ENCODE measurements around the gene CACUL1. TPM values are rescaled to one million over a fixed set of nuclear protein-coding genes. Genes with fewer than 3 reads are reported as not detected.

The CACUL1 gene
- total and polyA plus RNA-seq, 9 of the 15 experiments (the other 6 are each of a cell fraction or from before 2014, with no cell fraction given) = 4.5 to 17.1 (median 13.5) TPM

- TF ChIP-seq CSDE1 (IDR thresholded peaks at IDR 0.05) (no peak), FOXA3 (CRISPR knock-in tag; conservative IDR thresholded peaks at IDR 0.05 in 1 of 2, IDR thresholded peaks at IDR 0.05 in 1 of 2) (no peak), LEF1 (IDR thresholded peaks at IDR 0.05) (no peak), HDAC8 (tag; IDR thresholded peaks at IDR 0.05) (no peak)
- TF ChIP-seq, protein P1, sequence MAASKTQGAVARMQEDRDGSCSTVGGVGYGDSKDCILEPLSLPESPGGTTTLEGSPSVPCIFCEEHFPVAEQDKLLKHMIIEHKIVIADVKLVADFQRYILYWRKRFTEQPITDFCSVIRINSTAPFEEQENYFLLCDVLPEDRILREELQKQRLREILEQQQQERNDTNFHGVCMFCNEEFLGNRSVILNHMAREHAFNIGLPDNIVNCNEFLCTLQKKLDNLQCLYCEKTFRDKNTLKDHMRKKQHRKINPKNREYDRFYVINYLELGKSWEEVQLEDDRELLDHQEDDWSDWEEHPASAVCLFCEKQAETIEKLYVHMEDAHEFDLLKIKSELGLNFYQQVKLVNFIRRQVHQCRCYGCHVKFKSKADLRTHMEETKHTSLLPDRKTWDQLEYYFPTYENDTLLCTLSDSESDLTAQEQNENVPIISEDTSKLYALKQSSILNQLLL (CRISPR knock-in tag; IDR thresholded peaks at IDR 0.05; ENCODE audit: borderline replicate concordance) = no peak
- H3K9me3 ChIP-seq (replicated peaks; ENCODE audit: control insufficient read depth, insufficient read depth, low read depth, low read length) = no peaks in the 10 kb centered on the region
- no peak overlapping the region for H3K9ac ChIP-seq (ENCODE audit: insufficient read depth in 1 of 2, low read depth in 2 of 2, low read length in 2 of 2)
- WGBS (ENCODE audit: insufficient coverage, low coverage, missing lambda C conversion rate) = 92% methylated on average over 6 of the region's 6 CpGs
- H3K4me2 ChIP-seq (ENCODE audit: insufficient read depth, low read length) = no peak overlapping the region
- no peaks in the 10 kb centered on the region for H3K27me3 ChIP-seq (ENCODE audit: control insufficient read depth in 2 of 2, insufficient read depth in 2 of 2, low read length in 2 of 2)
- ChIA-PET CTCF (ENCODE audit: low intra/inter-chr PET ratio) (no interaction called here), POLR2A (no interaction called here)
- H3K27ac ChIP-seq (ENCODE audit: extremely low read depth, low read depth, low read length) = no peak overlapping the region
- H3K4me3 ChIP-seq = no peak overlapping the region
- no peaks in the 10 kb centered on the region; a peak in 1 of 5 replicates for H3K4me1 ChIP-seq (replicated peaks in 1 of 2; ENCODE audit: control insufficient read depth in 2 of 2, insufficient read depth in 2 of 2, low read length in 2 of 2)
- BruUV-seq (replicated peaks) = no TSS peak
- no peak for ATAC-seq
- H4K20me1 ChIP-seq (replicated peaks; ENCODE audit: control insufficient read depth, insufficient read depth, low read length) = no peaks in the 10 kb centered on the region
- FAIRE-seq = no peak
- peaks cover 21% of the 10 kb centered on the region; the same call in 1 of the 3 replicates for H3K36me3 ChIP-seq (ENCODE audit: control insufficient read depth, insufficient read depth, low read length)
- no peak overlapping the region for H2AFZ ChIP-seq (ENCODE audit: low read depth, low read length)
- in situ Hi-C loops (cut with MboI) (no loop called here), intact Hi-C loops (cut with micrococcal nuclease) (loop anchor here (5.0 kb wide), 1 partner anchor 79 kb away; no protein-coding TSS in a partner anchor)
- no peaks in the 10 kb centered on the region for H3K9me1 ChIP-seq (ENCODE audit: control insufficient read depth, insufficient read depth, low read length)
- H3K79me2 ChIP-seq (ENCODE audit: control insufficient read depth, insufficient read depth, low read length) = peaks cover 10% of the 10 kb centered on the region; the same call in 1 of the 3 replicates
- no peak for DNase-seq (ENCODE audit: extremely low read depth in 1 of 4, low spot score in 3 of 4)
Measured at GRCh38 chr10:118723466-118723865, 31.3 kb downstream of the CACUL1 start.

Measured in K562 (cell line).